Naive thymus-derived CD8-positive, alpha-beta T cell (primary cell): ENCODE results near the gene VAT1. TPM values are rescaled to one million over a fixed set of nuclear protein-coding genes. Genes with fewer than 3 reads are reported as not detected.
A peak's percentile ranks its signal among the peaks of the same experiment; 100 is the strongest.

Experiments used
- ATAC-seq, 2 donors: fragments of 150-1000 bp; cut with Tn5 transposase in 1 of 2; sonication (Bioruptor Pico), chemical (Tn5 transposase) in 1 of 2; 1 replicate in 1 of 2; 2 replicates in 1 of 2; pipeline ENCODE4 v1.10.0; 2021; ENCODE audit warnings: mild to moderate bottlenecking in 2 of 2, moderate library complexity in 2 of 2
- POLR2A ChIA-PET: fragments of 350-600 bp; sonication (Branson Sonifier 250); formaldehyde crosslinking; loops from one replicate; lab custom pipeline; 2021; ENCODE audit warnings: antibody characterized with exemption; lab: Charles Lee
- DNase-seq, 10 donors: peaks; one replicate each; pipeline versions ENCODE4 v3.0.0 to v3.0.0-alpha.2; 2020 to 2022
- H3K27ac Mint-ChIP-seq, 10 donors: one replicate each; pipeline ENCODE4 v1.8.0; 2020 to 2022; ENCODE audit warnings: mild to moderate bottlenecking in 10 of 10, mixed read lengths in 10 of 10, moderate library complexity in 4 of 10, inconsistent platforms in 1 of 10
- H3K27me3 Mint-ChIP-seq, 5 donors: one replicate each; pipeline ENCODE4 v1.8.0; 2021 to 2022; ENCODE audit warnings: mixed read lengths in 5 of 5
- H3K36me3 Mint-ChIP-seq, 3 donors: one replicate each; pipeline ENCODE4 v1.8.0; 2020 to 2022; ENCODE audit warnings: mixed read lengths in 3 of 3, mild to moderate bottlenecking in 2 of 3, inconsistent platforms in 1 of 3
- H3K4me1 Mint-ChIP-seq, 4 donors: one replicate each; pipeline ENCODE4 v1.8.0; 2021 to 2022; ENCODE audit warnings: mixed read lengths in 4 of 4
- H3K4me3 Mint-ChIP-seq, 10 donors: one replicate each; pipeline ENCODE4 v1.8.0; 2020 to 2022; ENCODE audit warnings: mild to moderate bottlenecking in 10 of 10, mixed read lengths in 10 of 10, moderate library complexity in 6 of 10, inconsistent platforms in 1 of 10
- H3K9me3 Mint-ChIP-seq, 9 donors: one replicate each; pipeline ENCODE4 v1.8.0; 2020 to 2022; ENCODE audit warnings: mixed read lengths in 9 of 9, mild to moderate bottlenecking in 3 of 9, inconsistent platforms in 1 of 9, moderate library complexity in 1 of 9
- polyA plus RNA-seq, 3 donors: library from polyadenylated mRNA; unstranded; fragments of 300-500 nt; fragmentation: Illumina TruSeq; gene quantifications; one replicate each; pipeline ENCODE4 v1.2.3, GENCODE V29; 2021
- total RNA-seq, 8 experiments: library from RNA in 2 of 8; stranded (reverse) in 2 of 8; gene quantifications; one replicate each; pipeline ENCODE4 v1.2.3 and lab custom pipeline; 2021 to 2026

The VAT1 gene
- total and polyA plus RNA-seq, 5 experiments from 2014 or later = 24.7 to 42.2 (median 33.9) TPM

- DNase-seq (no peak), ATAC-seq (no peak)
- Mint-ChIP-seq H3K4me3 (no peak overlapping the region), H3K27ac (no peak overlapping the region), H3K4me1 (no peaks in the 10 kb centered on the region), H3K9me3 (no peaks in the 10 kb centered on the region), H3K36me3 (no peaks in the 10 kb centered on the region), H3K27me3 (no peaks in the 10 kb centered on the region)
- POLR2A ChIA-PET = no interaction called here
These were observed 18.5 kb upstream of the VAT1 start for GRCh38 chr17:43040655-43041054.

DNA sequence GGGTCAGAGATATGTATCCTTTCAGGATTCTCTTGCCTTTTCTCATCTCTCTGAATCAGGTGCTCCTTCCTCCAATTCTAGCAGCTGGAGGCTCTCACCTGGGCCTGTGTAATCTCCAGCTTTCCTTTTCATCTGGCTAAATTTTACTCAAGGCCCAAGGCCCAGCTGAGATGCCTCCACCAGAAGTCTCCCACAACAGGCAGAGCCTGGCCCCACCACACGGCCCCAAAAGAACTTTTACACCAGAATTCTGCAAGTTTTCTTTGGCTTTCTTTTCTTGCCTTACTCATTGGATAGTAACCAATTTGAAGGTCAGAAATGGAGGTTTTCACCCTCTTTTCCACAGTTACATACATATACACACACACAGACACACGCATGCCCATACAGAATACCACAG, 17.5 kb upstream of the VAT1 start:
- DNase-seq (no peak), ATAC-seq (no peak)
- Mint-ChIP-seq H3K4me1 (no peaks in the 10 kb centered on the region), H3K27ac (no peak overlapping the region), H3K4me3 (no peak overlapping the region), H3K36me3 (no peaks in the 10 kb centered on the region), H3K9me3 (no peaks in the 10 kb centered on the region), H3K27me3 (no peaks in the 10 kb centered on the region)
- POLR2A ChIA-PET = no interaction called here

GRCh38 chr17:43034894-43035293, 12.7 kb upstream of the VAT1 start:
- no peak for DNase-seq
- no peaks in the 10 kb centered on the region for H3K27me3 Mint-ChIP-seq
- peak overlapping the region in 2 of 10 donors; percentile 18 to 70 for H3K27ac Mint-ChIP-seq
- H3K36me3 Mint-ChIP-seq = no peaks in the 10 kb centered on the region
- no peaks in the 10 kb centered on the region for H3K4me1 Mint-ChIP-seq
- ATAC-seq = no peak
- no peak overlapping the region for H3K4me3 Mint-ChIP-seq
- H3K9me3 Mint-ChIP-seq = no peaks in the 10 kb centered on the region
- POLR2A ChIA-PET = no interaction called here

DNA sequence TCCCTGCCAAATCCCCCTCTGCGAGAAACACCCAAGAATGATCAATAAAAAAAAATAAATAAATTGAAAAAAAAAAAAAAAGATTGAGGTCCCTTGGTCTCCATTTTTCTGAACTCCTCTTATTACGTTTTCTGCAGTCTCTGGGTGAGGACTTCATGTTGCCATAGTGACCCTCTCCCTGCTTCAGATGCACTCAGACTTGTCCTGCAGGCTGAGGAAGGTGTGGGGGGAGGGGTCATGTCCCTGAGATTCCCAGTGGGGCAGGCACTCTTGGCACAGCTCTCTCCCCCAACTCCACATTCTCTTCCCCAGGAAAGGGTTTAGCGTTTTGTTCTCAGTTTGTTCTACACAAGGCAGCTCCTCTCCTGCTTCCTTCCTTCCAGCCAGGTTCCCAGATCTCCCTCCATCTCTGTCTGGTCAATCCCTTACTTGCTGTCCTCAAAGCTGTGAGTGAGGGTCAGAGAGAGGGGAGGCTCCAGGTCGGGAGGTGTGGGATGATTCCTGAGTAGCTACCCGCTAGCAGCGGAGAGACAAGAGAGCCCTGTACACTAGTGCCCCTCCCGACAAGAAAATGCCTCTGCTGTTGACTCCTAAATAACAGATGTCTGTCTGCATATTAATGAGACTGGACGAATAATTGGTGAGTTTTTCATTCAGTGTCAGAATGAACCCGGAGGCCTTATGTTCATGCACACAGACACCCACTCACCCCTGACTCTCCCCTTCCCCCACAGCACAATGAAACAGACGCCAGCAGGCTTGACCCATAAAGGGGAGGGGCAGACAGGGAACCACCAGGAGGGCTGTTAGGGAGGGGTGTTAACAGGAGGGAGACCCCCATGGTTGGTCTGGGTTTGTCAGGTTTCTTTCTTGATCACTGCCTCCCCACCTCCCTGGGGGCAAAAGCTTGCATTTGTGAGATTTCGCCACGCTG, 12.0 kb upstream of the VAT1 start:
- POLR2A ChIA-PET = no interaction called here
- Mint-ChIP-seq H3K4me1 (no peaks in the 10 kb centered on the region), H3K9me3 (no peaks in the 10 kb centered on the region), H3K27me3 (no peaks in the 10 kb centered on the region), H3K4me3 (no peak overlapping the region), H3K27ac (no peak overlapping the region), H3K36me3 (no peaks in the 10 kb centered on the region)
- DNase-seq (no peak), ATAC-seq (no peak)

GRCh38 chr17:43031666-43032065, 9.5 kb upstream of the VAT1 start:
- H3K27ac Mint-ChIP-seq = no peak overlapping the region
- ATAC-seq = no peak
- H3K9me3 Mint-ChIP-seq = no peaks in the 10 kb centered on the region

DNA sequence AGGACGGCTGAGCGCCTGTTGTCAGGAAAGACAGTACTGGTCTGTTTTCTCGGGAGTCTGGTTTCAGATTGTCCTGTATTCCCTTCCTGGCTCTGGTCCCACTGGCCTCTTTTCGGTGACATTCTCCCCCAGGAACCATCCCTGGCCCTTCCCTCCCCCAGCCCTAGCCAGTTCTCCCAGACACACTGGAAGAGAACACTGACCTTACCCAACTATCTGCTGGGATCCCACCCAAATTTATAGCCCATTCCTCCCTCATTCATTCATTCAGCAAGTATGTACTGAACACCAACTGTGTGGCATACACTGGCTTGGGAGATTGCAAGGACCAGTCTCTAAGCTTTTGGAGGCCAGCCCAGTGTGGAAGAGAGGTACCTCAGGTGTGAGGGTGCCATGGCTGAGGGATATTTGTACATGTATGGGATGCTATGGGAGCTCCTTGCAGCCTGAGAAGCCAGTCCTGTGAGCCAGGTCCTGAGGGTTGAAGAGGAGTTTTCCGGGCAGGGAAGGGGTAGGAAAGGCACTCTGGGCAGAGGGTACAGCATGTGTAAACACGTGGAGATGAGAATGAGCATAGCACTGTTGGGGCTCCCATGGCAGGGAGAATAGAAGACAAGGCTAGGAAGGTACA, 8.1 kb upstream of the VAT1 start:
- Mint-ChIP-seq H3K36me3 (no peaks in the 10 kb centered on the region), H3K9me3 (no peaks in the 10 kb centered on the region), H3K4me1 (peaks cover 0 to 6% (median 4%) of the 10 kb centered on the region in 4 donors), H3K27me3 (no peaks in the 10 kb centered on the region), H3K27ac (peak overlapping the region in 2 of 10 donors; percentile 6 to 14), H3K4me3 (no peak overlapping the region)
- POLR2A ChIA-PET = interaction anchor here (1.2 kb wide), 1 partner anchor 11 kb away, joined by 3 read pairs; no protein-coding TSS in a partner anchor
- ATAC-seq (no peak), DNase-seq (no peak)

More at GRCh38 chr17:43031666-43032065, 9.5 kb upstream of the VAT1 start:
- Mint-ChIP-seq H3K36me3 (no peaks in the 10 kb centered on the region), H3K27me3 (no peaks in the 10 kb centered on the region), H3K4me3 (no peak overlapping the region), H3K4me1 (peaks cover 0 to 3% (median under 1%) of the 10 kb centered on the region in 4 donors)
- POLR2A ChIA-PET = interaction anchor here (1.0 to 1.2 kb wide), 2 partner anchors 13 to 24 kb away, joined by 3 read pairs; no protein-coding TSS in a partner anchor
- no peak for DNase-seq

DNA sequence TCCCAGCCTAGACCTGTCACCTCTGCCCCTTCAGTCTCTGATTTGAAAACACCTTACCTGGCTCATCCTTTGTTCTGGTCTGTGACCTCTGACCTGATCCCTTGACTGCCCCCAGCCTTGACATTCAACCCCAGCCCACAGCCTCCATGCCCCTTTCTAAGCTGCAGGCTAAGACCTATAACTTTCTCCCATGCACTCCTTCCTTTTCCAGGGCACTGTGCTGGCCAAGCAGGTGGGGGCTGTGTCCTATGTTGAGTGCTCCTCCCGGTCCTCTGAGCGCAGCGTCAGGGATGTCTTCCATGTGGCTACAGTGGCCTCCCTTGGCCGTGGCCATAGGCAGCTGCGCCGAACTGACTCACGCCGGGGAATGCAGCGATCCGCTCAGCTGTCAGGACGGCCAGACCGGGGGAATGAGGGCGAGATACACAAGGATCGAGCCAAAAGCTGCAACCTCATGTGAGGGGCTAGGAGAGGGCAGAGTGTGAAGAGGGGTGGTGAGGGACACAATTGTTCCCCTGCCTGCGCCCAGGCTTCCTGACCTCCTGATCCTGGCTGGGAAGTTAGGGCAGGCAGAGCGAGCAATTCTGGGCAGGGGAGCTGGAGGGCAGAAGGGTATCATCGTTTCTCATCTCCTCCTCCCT, 6.2 kb upstream of the VAT1 start:
- no peaks in the 10 kb centered on the region for H3K9me3 Mint-ChIP-seq
- H3K4me3 Mint-ChIP-seq = peak overlapping the region in 1 of 10 donors; percentile 50
- H3K27me3 Mint-ChIP-seq = no peaks in the 10 kb centered on the region
- no peaks in the 10 kb centered on the region for H3K36me3 Mint-ChIP-seq
- no peak for ATAC-seq
- peaks cover 9 to 15% (median 13%) of the 10 kb centered on the region in 4 donors for H3K4me1 Mint-ChIP-seq
- peak overlapping the region in 2 of 10 donors; percentile 37 to 89 for H3K27ac Mint-ChIP-seq
- no peak for DNase-seq
- POLR2A ChIA-PET = no interaction called here

DNA sequence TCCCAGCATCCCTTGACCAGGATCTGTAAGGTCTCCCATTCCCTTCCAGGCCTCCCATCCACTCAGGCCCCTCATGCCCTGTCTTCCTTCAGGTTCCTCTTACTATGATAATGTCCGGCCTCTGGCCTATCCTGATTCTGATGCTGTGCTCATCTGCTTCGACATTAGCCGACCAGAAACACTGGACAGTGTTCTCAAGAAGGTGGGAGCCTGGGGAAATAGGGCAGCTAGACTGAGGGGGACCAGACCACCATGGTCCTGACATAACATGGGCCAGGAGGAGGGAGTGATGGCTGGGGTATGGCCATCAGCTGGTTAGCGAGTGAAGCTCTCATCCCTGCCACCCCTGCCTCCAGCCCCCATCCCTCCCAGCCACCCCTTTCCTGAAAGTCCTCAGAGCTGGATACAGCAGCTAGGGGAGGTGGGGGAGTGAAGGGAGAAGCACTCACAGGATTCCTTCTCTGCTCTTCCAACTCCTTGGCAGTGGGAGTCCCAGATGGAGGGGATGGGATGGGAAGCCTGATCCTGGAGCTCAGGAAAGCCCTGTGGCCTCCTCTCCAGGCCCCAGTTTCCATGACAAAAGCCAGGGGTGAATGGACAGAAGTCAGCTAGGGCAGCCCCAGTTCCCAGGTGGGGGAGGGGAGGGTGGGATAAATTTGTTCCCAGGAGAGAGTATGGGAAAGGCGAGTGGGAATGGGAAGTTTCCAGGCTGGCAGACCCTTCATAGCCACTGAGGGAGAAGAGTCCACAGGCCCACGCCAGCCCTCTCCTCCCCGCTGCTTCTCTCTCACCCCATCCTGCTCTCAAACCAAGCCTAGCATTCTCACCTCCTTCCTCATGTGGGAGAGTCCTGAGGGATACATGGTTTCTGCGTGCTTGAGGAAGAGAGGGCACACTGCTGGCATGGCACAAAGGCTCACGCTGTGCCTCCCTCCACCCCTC, 5.2 kb upstream of the VAT1 start:
- DNase-seq = no peak
- Mint-ChIP-seq H3K4me1 (peaks cover 9 to 16% (median 13%) of the 10 kb centered on the region in 4 donors), H3K9me3 (no peaks in the 10 kb centered on the region), H3K27ac (peak overlapping the region in 1 of 10 donors; percentile 32), H3K27me3 (no peaks in the 10 kb centered on the region), H3K36me3 (no peaks in the 10 kb centered on the region), H3K4me3 (peak overlapping the region in 7 of 10 donors; percentile 7 to 71 (median 47))
- no peak for ATAC-seq
- POLR2A ChIA-PET = interaction anchor here (1.0 kb wide), 1 partner anchor 144 kb away, joined by 3 read pairs; the partner anchor contains the start of gene NBR1

GRCh38 chr17:43026595-43026994, 4.4 kb upstream of the VAT1 start:
- H3K27ac Mint-ChIP-seq = peak overlapping the region in 4 of 10 donors; percentile 32 to 72 (median 46)
- peak overlapping the region in 9 of 10 donors; percentile 7 to 84 (median 43) for H3K4me3 Mint-ChIP-seq
- peaks cover 9 to 22% (median 14%) of the 10 kb centered on the region in 4 donors for H3K4me1 Mint-ChIP-seq
- no peaks in the 10 kb centered on the region for H3K9me3 Mint-ChIP-seq
- DNase-seq = no peak
- H3K27me3 Mint-ChIP-seq = no peaks in the 10 kb centered on the region
- POLR2A ChIA-PET = interaction anchor here (1.0 kb wide), 1 partner anchor 145 kb away, joined by 3 read pairs; the partner anchor contains the start of gene NBR1
- no peak for ATAC-seq
- no peaks in the 10 kb centered on the region for H3K36me3 Mint-ChIP-seq

DNA sequence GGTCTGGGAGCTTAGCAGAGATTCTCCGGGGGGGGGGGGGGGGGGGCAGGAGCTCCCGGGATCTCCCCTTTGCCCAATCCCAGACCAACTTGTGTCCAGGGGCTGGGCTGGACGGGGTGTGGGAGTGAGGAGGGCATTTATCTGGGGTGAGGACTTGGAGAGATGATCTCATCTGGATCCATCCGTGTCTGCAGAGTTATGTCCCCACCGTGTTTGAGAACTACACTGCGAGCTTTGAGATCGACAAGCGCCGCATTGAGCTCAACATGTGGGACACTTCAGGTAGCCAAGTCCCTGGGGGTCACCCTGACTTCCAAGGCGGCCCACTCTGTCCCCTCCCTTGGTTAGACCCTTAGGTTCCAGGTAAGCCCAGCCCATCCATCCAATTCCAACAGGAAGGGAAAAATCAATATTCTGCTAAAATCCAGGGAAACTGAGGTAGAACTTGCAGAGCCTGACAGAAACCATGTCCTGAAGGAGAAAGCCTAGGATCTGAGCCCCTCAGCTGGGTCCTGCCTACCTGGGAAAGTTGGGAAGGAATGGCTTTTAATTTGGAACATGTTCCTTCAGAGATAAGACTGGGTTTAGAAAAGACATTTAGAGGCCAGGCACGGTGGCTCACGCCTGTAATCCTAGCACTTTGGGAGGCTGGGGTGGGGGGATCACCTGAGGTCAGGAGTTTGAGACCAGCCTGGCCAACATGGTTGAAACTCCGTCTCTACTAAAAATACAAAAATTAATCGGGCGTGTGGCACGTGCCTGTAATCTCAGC, 3.8 kb upstream of the VAT1 start:
- H3K27ac Mint-ChIP-seq = peak overlapping the region in 4 of 10 donors; percentile 32 to 96 (median 74)

DNA sequence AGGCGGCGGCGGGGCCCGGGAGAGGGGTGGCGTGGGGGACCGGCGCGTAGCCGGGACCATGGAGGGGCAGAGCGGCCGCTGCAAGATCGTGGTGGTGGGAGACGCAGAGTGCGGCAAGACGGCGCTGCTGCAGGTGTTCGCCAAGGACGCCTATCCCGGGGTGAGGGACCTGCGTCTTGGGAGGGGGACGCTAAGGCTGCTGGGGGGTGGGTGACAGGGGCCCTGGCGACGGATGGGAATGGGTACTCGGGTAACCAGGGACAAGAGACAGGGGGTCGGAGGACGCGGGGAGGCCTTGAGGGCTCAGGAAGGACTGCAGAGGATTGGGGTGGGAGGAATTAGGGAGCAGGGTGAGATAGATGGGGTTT, 3.1 kb upstream of the VAT1 start:
- no peak for DNase-seq
- Mint-ChIP-seq H3K4me3 (peak overlapping the region; percentile 65 to 88 (median 80)), H3K9me3 (no peaks in the 10 kb centered on the region), H3K4me1 (peaks cover 16 to 32% (median 21%) of the 10 kb centered on the region in 4 donors), H3K27me3 (no peaks in the 10 kb centered on the region), H3K36me3 (no peaks in the 10 kb centered on the region), H3K27ac (peak overlapping the region in 6 of 10 donors; percentile 32 to 96 (median 74))
- POLR2A ChIA-PET = interaction anchor here (0.8 to 2.7 kb wide), 2 partner anchors 101 to 335 kb away, joined by 3 to 12 read pairs; no protein-coding TSS in a partner anchor
- ATAC-seq = peak in 1 of 2 donors; percentile 6

More for the DNA sequence above, 3.8 kb upstream of the VAT1 start:
- no peak for ATAC-seq
- H3K4me1 Mint-ChIP-seq = peaks cover 13 to 25% (median 17%) of the 10 kb centered on the region in 4 donors
- POLR2A ChIA-PET = interaction anchor here (2.7 kb wide), 1 partner anchor 335 kb away, joined by 12 read pairs; no protein-coding TSS in a partner anchor
- H3K9me3 Mint-ChIP-seq = no peaks in the 10 kb centered on the region
- peak overlapping the region in 9 of 10 donors; percentile 18 to 88 (median 80) for H3K4me3 Mint-ChIP-seq
- DNase-seq = no peak
- no peaks in the 10 kb centered on the region for H3K36me3 Mint-ChIP-seq
- H3K27me3 Mint-ChIP-seq = no peaks in the 10 kb centered on the region
